DMS153 treated with DMSO at 0.1 percent for 48 hours (cell line): Measurements from ENCODE around the gene ITGAV.

Experiments
- DNase-seq: peaks from one replicate; lab custom pipeline; 2025; ENCODE audit not compliant: unreplicated experiment; lab: John Stamatoyannopoulos, UW

ITGAV gene

DNA sequence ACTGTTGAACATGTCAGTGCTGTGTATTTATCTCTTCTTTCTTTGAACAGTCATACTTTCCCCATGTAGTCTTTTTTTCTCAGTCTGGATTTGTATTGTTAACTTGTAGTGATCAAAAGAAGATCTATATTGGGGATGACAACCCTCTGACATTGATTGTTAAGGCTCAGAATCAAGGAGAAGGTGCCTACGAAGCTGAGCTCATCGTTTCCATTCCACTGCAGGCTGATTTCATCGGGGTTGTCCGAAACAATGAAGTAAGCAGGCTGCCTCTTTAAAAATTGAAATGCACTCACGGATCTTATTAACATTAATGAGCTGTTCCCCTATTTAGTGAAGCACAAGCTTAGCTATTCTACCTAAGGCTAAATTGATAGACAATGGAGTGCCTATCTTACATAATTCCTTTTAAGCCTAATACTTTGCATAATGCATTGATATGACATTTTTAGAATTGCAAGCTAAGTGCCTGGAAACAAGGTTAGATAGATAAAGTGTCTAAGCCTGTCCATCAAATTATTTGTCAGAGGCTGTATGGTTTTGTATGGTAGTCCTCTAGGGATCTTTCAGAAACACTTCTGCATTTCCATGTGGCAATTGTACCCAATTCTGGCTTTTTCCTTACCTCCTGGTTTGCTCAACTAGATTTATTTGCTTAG is 74.7 kb downstream of the ITGAV start:
- DNase-seq: no peak

DNA sequence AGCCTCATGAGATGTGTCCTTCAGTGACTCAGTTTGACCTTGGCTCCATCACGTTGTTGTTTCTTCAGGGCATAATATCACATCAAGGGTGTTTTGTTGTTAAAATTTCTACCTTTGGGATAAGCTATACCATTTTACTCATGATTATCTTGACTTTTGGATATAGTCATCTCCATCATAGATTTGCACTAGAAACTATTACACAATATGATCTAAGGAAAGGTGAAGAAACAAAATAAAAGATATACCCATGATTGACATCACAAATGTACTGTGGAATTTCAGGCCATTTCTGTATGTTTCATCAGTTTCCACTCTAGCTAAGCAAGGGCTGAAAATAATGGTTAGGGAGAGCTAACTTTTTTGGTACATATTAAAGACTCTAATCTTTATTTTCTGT is 79.3 kb downstream of the ITGAV start:
- no peak for DNase-seq

DNA sequence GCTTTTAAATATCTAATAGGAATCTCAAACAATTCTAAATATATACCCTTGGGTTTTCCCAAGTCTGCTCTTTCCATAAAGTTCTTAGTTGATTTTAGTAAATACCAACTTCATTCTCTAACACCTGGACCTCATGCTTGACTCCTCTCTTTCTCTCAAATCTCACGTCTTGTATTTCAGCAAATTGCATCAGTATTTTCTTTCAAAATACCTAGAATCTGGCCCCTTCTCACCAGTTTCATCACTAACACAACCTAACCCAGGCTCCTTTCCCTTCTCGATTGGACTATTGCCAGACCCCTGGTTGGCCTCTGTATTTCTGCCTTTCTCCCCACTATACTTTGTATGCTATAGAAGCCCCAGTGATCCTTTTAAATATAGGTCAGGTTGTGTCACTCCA is 81.0 kb downstream of the ITGAV start:
- DNase-seq: no peak

DNA sequence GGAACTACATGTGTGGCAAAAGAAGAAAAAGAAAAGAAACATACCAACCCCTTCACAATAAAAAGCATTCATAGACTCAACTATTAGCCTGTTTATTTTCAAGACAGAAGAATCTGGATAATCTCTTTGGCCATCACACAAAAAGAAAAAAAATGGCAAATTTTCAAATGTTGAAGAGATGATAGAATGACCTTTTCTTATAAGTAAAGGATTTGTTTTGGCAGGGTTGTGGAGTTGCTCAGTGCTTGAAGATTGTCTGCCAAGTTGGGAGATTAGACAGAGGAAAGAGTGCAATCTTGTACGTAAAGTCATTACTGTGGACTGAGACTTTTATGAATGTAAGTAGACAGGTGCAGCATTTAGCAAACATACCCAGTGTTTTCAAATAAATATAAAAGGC is 85.5 kb downstream of the ITGAV start:
- no peak for DNase-seq

DNA sequence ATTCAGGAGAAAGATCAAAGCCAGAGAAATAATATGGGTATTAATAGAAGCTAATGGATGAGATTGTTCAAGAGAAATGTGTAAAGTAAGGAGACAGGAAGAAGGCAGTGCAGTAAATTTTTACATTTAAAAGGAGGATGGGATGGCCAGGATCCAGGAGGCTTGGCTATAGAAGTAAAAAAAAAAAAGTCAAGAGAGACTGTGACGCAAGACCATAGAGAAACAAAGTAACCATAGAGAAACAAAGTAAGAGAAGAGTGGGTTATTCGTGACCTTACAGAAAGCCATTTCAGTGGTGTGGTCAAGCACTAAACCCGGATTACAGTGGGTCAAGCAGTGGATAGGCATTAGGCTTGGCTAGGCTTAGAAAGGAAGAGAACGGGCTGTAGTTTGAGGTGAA is 93.5 kb downstream of the ITGAV start:
- DNase-seq: no peak

DNA sequence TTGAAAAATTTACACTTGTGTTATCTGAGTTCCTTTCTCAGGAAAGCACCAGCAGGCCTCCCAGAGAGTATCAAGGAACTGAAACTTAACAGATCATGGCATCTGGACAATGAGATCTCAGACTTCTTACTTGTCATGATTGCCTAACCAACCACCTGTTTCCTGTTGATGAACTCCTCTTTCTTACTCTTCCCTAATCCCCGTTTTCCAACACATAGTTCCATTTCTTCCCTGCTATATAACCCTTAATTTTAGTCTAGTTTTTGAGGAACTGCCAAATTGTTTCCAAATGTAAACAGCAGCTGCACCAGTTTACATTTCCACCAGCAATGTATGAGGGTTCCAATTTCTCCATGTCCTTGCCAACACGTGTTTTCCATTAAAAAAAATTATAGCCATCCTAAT is 98.0 kb downstream of the ITGAV start:
- DNase-seq: no peak

DNA sequence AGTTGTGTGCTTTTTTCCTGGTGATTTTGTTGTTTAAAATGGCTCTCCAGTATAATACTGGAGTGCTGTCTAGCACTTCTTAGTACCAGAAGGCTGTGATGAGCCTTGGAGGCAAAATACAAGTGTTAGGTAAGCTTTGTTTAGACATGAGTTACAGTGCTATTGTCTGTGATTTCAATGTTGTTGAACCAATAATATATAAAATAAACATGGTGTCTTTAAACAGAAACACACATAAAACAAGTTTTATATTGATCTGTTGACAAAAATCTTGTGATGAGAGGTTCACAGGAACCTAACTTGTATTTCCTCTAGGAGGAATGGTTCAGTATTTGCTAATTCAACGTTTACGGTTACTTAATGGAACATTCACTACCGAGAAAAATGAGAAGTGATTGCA is 99.0 kb downstream of the ITGAV start:
- DNase-seq: no peak

DNA sequence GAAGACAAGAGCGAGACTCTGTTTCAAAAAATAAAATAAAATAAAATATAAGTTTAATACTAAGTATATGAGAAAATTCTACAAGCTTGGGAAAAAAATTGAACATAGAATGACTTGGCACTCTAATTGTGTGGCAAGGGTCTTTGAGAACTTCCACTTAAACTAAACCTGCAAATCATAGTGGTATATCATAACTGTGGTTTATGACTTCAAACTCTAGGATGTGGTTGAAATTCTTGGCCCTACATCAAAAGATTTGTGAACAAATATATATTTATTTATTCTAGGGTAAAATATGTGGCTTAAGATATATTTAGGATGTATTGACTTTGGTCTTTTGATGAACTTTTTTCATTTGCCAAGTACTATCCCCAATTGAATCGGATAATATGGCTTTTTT is 100.9 kb downstream of the ITGAV start:
- no peak for DNase-seq

DNA sequence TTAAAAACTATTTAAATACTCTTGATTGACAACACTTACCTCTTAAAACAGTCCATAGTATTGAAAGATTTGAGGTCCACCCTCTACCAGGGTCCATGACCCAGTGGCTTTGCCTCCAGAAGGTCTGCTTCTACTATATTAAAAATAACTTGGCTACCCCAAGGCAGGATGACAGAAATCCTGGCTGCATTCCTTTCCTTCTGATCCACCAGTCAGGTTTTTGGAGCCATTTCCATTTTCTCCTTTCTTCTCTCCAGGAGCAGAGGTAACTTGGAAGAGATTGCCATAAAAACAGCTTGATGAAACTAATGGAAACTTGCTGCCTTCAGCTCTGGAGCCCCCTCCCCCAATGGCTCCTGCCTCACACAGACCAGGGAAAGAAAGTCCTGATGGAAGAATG is 101.4 kb downstream of the ITGAV start:
- no peak for DNase-seq

DNA sequence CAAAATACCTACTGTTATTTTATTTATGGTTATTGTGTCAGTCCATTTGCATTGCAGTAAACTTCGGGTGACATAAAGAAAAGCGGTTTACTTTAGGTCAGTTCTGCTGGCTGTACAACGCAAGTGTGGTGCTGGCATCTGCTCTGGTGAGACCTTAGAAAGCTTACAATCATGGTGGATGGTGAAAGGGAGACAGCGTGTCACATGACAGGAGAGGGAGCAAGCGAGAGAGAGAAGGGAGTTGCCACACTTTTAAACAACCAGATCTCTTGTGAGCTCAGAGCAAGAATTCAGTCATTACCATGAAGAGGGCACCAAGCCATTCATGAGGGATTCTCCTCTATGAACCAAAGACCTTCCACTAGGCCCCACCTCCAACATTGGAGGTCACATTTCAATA is 102.0 kb downstream of the ITGAV start:
- DNase-seq: no peak

DNA sequence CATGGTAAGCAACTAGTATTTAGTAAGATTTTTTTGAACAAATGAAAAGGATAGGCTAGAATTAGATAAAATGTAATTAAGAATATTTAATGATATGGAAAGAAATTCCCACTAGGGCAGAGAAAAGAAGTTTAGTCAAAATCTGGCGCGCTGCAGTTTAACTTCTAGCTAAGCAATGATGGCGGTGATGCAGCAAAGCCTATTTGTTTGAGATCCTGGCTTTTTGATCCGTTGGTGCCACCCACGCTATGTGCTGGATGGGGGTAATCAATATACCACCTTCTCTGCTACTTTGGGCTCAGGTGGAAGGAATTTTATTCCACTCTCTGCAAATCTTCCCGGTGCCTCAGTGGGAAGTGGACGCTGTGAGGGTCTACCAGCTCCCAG is 103.6 kb downstream of the ITGAV start:
- DNase-seq: no peak

DNA sequence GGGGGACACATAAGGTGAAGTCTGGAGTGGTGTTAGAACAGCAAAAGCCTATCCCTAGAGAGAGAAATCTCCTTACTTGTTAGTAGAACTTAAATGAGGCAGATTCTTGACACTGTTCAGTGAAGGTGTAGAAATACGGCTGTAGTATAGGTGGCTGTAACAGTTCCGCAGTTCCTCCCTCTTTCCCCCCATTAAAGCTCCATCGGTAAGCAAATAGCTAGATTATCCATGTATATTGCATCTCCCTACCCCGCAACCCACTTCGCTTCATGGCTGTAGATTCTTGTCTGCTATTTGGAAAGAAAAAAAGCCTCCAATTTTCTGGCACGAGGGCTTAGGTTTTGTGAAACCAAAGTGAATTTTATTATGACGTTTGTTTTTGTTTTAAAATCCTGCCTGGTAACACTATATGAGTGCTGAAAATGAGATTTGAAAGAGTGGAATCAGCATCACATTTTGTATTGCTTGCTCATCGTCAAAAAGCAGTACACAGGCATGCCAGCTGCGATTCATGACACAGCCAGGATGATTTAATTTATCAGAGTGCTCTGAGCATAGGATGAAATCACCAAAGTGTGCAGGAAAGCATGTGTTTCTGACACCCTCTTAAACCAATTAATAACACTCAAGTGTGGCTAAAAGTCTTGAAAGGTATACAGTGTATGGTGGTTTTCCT is 105.4 kb downstream of the ITGAV start:
- no peak for DNase-seq

DNA sequence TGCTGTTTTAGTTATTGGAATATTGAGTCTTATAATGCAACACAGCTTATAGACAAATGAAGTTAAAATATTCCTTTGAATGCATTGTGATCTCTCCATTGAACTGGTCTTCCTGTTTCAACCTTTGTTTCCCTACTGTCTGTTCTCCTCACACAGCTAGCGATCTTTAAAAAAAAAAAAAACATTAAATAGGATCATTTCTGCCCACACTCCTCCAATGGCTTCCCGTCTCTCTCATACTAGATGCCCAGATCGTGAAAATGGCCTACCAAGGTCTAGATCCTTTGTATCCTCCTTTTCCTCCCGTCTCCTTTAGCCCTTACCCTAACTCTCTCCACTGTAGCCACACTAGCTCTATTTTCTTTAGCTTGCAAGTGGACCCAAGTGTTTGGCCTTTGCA is 106.4 kb downstream of the ITGAV start:
- no peak for DNase-seq

DNA sequence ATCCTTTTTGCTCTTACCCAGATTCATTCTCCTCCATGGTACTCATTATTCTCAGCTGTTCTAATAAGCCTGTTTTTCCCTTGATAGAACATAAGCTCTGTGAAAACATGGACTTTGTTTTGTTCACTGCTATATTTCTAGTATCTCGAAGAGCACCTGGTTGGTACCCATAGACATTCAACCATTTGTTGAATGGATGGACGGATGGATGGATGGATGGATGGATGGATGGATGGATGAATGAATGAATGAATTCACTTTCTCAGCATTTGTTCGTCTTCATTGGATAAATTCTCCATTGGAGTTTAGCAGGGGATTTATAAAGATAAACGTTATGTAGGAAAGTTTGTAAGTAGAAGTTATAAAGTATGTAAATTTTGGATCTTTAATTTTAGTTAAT is 106.9 kb downstream of the ITGAV start:
- no peak for DNase-seq

DNA sequence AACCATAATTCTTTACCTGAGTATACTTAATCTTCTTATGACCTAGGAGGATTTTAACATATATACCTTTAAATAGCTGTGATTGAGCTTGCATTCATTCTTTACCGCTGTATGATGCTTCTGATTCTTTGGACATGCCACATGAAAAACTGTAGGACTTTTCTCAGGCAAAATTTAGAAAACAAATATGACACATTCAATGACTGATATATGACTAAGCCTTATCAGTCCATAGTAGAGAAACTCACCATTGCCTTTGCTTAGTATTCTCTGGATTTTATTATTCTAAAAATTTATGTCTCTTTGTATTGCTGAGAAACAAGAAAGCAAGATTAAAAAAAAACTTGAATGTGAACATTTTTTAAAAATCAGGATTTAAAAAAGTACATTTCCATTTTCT is 107.7 kb downstream of the ITGAV start:
- DNase-seq: no peak

DNA sequence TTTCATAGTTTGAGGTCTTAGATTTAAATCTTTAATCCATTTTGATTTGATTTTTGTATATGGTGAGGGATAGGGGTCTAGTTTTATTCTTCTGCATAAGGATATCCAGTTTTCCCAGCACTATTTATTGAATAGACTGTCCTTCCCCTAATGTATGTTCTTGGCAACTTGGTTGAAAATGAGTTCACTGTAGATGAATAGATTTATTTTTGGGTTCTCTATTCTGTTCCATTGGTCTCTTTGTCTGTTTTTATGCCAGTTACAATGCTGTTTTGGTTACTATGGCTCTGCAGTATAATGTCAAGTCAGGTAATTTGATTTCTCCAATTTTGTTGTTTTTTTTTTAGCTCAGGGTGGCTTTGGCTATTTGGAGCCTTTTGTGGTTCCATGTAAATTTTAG is 109.9 kb downstream of the ITGAV start:
- no peak for DNase-seq

DNA sequence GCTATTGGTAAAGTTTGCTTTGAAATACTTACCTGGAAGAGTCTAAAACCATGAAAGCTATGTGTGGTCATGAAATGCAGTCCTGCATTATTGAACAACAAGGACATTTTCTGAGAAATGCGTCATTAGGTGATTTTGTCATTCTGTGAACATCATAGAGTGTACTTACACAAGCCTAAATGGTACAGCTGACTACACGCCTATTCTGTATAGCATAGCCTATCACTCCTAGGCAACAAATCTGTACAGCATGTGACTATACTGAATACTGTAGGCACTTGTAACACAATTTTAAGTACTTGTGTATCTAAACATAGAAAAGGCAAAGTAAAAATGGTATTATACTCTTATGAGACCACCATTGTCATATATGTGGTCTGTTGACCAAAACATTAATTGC is 112.2 kb downstream of the ITGAV start:
- no peak for DNase-seq

DNA sequence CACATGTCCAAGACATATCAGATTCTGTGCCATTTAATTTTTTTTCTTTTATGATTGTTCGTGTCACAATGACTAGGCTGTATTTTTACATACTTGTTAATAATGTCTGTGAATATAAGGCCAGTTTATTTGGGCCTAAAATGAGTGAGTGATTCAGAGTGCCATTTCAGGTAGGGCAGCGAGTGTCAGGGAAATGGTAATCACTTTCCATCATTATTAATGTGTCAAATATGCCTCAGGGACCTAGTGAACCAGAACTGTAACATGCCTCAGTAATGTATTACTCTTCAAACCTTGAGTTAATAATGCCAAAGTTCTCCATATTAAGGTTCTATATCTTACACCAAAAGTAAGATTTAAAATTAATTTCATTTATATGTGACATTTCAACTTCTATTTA is 112.6 kb downstream of the ITGAV start:
- no peak for DNase-seq

DNA sequence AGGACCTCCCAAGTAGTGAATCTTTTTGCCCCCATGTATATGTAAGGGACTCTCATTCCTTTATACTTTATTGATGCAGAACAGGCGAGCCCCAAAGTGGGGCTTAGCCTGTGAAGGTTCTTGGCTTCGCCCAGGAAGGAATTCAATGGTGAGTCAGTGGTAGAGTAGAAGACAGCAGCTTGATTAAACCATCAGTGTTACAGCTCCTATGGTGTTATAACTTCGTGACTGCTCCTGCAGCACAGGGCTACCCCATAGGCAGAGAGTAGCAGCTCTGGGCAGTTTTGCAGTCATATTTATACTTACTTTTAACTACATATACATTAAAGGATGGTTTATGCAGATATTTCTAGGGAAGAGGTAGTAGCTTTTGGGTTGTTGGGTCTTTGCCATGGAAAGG is 115.0 kb downstream of the ITGAV start:
- no peak for DNase-seq

DNA sequence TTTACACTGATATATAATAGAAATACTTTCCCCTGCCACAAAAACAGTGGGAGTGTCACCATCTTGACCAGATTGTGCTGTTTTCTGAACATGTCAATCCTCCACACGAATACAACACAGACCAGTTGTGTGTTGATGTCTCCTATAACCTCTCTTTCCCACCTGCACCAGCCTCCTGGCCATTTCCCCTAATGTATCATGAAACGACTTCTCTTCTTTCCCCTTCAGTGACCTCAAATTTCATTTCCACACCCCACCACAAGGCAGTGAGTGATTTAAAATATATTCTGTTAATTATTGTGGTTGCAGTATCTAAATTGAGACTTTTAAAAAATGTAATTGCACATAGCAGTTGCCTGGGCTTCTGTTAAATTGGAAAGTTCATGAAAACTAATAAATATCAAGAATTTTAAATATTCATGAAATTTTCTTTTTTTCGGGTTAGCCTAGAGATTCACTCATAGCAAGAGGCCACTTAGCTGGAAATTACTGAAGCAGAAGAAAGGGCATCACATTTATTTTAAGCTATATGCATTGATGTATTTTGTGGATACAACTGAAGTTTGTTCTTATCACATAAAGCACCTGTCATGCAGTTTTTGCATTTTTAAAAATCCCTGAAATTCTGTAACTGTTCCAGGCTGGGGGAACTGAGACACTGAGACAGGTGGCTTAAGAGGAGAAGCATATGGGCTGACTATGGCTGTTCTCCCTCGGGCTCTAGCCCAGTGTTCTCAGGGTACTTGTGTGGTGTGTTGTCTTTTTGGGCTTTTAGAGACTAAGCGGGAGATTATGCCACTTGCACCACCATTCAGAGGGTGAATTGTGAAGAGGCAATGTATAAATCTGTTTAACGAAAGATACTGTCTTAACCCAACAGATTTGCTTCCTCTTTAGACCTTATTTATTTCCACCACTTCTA is 119.9 kb downstream of the ITGAV start:
- no peak for DNase-seq

DNA sequence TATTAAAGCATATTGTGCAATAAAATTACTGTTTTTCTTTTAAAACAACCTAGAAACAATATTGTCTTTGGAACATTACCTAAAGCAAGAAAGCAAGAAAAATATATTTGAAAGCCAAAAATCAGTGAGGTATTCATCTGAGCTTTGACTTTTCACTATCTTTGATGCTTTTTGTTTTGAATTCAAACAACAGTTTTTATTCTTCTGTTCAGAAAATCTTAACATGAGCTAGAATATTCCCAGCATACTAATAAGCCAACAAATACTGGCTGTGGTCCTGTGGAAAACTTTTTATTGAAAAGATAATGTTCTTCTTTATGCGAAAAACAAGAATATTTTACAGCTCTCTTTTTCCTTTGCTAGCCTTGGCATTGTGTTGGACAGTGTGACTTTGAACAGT is 123.8 kb downstream of the ITGAV start:
- DNase-seq: no peak

DNA sequence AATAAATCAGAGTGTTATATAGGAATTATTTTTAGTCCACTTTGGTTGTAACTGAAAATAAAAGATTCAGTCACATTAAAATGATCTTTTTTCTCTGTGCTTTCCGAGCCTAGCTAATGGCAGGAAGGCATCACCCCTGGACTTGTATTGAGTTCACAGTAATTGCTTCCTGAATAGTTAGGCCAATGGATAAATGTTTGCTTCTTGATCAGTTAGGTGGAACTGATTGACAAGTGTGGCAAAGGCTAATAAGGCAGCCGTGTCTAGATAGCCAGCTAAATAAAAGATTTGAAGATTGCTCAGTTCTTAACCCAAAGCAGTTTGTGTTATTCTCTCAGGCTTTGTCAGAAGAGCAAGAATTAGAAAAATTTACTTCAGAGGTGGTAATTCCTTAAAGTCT is 124.8 kb downstream of the ITGAV start:
- DNase-seq: no peak
